ENCODE measurements around the gene ARTN.

- TF ChIP-seq CTCF (conservative IDR thresholded peaks at IDR 0.05 in 1 of 2, IDR thresholded peaks at IDR 0.05 in 1 of 2; ENCODE audit: extremely low read depth in 1 of 2, insufficient read depth in 1 of 2, low read depth in 1 of 2, low read length in 2 of 2) (no peak), EZH2 (IDR thresholded peaks at IDR 0.05; ENCODE audit: borderline replicate concordance, low read length) (no peak)
Measured at GRCh38 chr1:43934986-43935324, 1.4 kb downstream of the ARTN start.
